H1 (cell line): ENCODE results near the gene SORCS3. TPM values are rescaled to one million over a fixed set of nuclear protein-coding genes. Genes with fewer than 3 reads are reported as not detected.

Experiments used
- ASH2L ChIP-seq: fragments of 200-600, 300-600 bp; sonication (generic); IDR thresholded peaks from one replicate; pipeline ENCODE4 v1.7.1; 2017; ENCODE audit warnings: low read length
- BACH1 ChIP-seq: IDR thresholded peaks from 2 replicates; pipeline ENCODE4 v1.6.1; 2012; ENCODE audit warnings: low read length, improper control_type of control experiment
- BRCA1 ChIP-seq: IDR thresholded peaks from 2 replicates; pipeline ENCODE4 v1.6.1; 2012; ENCODE audit warnings: low read depth, low read length, improper control_type of control experiment
- CBX5 ChIP-seq: fragments of 300-800, 300-1000 bp; sonication (generic); IDR thresholded peaks from 2 replicates; pipeline ENCODE4 v1.7.1; 2016; ENCODE audit warnings: antibody characterized with exemption, low read length, low read depth
- RNF2 ChIP-seq: fragments of 200-900, 300-1000 bp; sonication (generic); IDR thresholded peaks from 2 replicates; pipeline ENCODE4 v1.7.1; 2016; ENCODE audit warnings: borderline replicate concordance, low read depth, mild to moderate bottlenecking, antibody characterized with exemption, low read length; ENCODE audit not compliant: poor library complexity, severe bottlenecking; ENCODE audit errors: missing control alignments
- RXRA ChIP-seq: IDR thresholded peaks from 2 replicates; pipeline ENCODE4 v1.6.1; 2011; ENCODE audit warnings: low read depth, mild to moderate bottlenecking, low read length, moderate library complexity; ENCODE audit not compliant: insufficient read depth
- TCF12 ChIP-seq: IDR thresholded peaks from 2 replicates; pipeline ENCODE4 v1.6.1; 2011; ENCODE audit warnings: low read depth, mild to moderate bottlenecking, low read length
- polyA plus RNA-seq, 7 experiments: library from polyadenylated mRNA; depleted of rRNA in 3 of 7; stranded (reverse) in 5 of 7; unstranded in 2 of 7; fragments of >200 nt in 5 of 7; fragments of 200-250 nt in 2 of 7; gene quantifications; 1 replicate in 5 of 7; 2 replicates in 1 of 7; 4 replicates in 1 of 7; pipeline versions ENCODE4 v1.2.1 to v1.2.3, GENCODE V29; 2011 to 2013; ENCODE audit warnings: missing spikeins in 2 of 7, mixed read lengths in 2 of 7
- total RNA-seq: library from RNA; stranded (reverse); fragmentation: NEBNext Ultra II Directional; extraction: Animal tissue kit (Norgen Biotek cat#: 25700); gene quantifications from 2 replicates; pipeline ENCODE4 v1.2.1, GENCODE V29; 2021

SORCS3 gene
- total and polyA plus RNA-seq, 2 of the 8 experiments (the other 6 are each of a cell fraction or from before 2014, with no cell fraction given), result 0.26 to 0.88 TPM

DNA sequence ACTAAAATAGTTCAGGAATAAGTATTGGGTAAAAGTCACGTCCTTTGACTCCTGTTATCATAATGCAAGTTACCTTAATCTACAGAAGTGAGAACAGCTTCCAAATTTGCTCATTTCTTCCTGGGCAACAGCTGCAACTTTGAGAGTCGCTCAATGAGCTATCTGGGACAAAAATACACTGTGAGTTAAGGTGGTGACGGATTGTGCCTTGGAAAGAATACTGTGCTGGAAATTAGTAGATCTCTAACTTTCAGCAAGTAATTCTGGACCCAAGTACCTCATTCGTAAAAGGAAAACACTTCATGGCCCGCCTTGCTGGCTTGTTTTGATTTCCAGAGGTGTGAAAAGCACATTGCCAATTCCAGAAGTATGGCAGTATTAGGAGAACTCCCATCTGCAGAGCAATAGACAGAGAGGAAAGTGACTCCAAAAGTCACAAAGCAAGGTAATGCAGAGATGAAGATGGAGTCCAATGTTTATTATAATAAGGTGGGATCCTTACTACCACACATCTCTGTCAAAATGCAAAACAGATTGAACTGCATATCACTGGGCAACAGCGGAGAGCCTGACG is 626.0 kb downstream of the SORCS3 start (continued):
- TF ChIP-seq RNF2, result no peak
- TF ChIP-seq BRCA1, result no peak
- TF ChIP-seq CBX5, result no peak
- no peak for TF ChIP-seq ASH2L
- no peak for TF ChIP-seq BACH1
- TF ChIP-seq RXRA, result no peak
- no peak for TF ChIP-seq TCF12
